Activated CD8-positive, alpha-beta T cell treated with anti-CD3 and anti-CD28 coated beads for 36 hours (primary cell): ENCODE measurements around the gene MAST3. TPM values are rescaled to one million over a fixed set of nuclear protein-coding genes. Genes with fewer than 3 reads are reported as not detected.
A peak's percentile ranks its signal among the peaks of the same experiment; 100 is the strongest.

ENCODE experiments used
- ATAC-seq: fragments of 200-7000 bp; cut with Tn5 transposase; one replicate; pipeline ENCODE4 v1.10.0; 2021; ENCODE audit warnings: mild to moderate bottlenecking, moderate library complexity
- CTCF ChIA-PET: fragments of 350-600 bp; sonication (Branson Sonifier 250); formaldehyde crosslinking; loops from one replicate; lab custom pipeline; 2021; ENCODE audit warnings: antibody characterized with exemption; lab: Charles Lee
- POLR2A ChIA-PET: fragments of 350-600 bp; sonication (Branson Sonifier 250); formaldehyde crosslinking; loops from one replicate; lab custom pipeline; 2021; ENCODE audit warnings: antibody characterized with exemption; lab: Charles Lee
- DNase-seq: peaks from one replicate; pipeline ENCODE4 v3.0.0-alpha.2; 2020
- H3K27ac Mint-ChIP-seq: one replicate; pipeline ENCODE4 v1.8.0; 2021; ENCODE audit warnings: mild to moderate bottlenecking, mixed read lengths
- H3K27me3 Mint-ChIP-seq: one replicate; pipeline ENCODE4 v1.8.0; 2021; ENCODE audit warnings: mixed read lengths
- H3K36me3 Mint-ChIP-seq: one replicate; pipeline ENCODE4 v1.8.0; 2021; ENCODE audit warnings: low read depth, mixed read lengths
- H3K4me1 Mint-ChIP-seq: one replicate; pipeline ENCODE4 v1.8.0; 2021; ENCODE audit warnings: low read depth, mixed read lengths
- H3K4me3 Mint-ChIP-seq: one replicate; pipeline ENCODE4 v1.8.0; 2021; ENCODE audit warnings: mild to moderate bottlenecking, moderate library complexity, mixed read lengths
- H3K9me3 Mint-ChIP-seq: one replicate; pipeline ENCODE4 v1.8.0; 2021; ENCODE audit warnings: mixed read lengths
- CTCF ChIP-seq: fragments of 200-600 bp; IDR thresholded peaks from one replicate; pipeline ENCODE4 v1.8.0; 2022; ENCODE audit warnings: antibody characterized with exemption, mild to moderate bottlenecking
- intact Hi-C: fragments of 100-400 bp; cut with micrococcal nuclease; formaldehyde crosslinking; loops from one replicate; pipeline ENCODE4 v1.10.0; 2022
- total RNA-seq, 2 experiments: library from RNA; stranded (reverse); gene quantifications; one replicate each; pipeline ENCODE4 v1.2.3, GENCODE V29; 2021

MAST3 gene
- total RNA-seq, 2 experiments from 2014 or later = 23.1 to 23.3 TPM

DNA sequence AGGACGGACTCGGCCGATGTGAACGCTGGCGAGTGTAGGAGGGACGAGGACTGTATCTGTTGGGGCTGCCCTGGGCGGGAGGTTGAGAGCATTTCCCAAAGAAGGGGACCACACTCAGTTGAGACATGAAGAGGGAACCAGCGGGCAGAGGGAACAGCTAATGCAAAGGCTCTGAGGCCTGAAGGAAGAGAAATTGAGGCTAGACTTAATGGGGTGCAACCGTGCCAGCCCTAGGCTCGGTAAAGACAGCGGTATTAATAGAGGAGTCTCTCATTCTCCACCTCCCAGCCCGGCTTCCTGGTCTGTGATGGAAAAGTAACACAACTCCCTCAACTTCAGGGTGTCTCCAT is 96.6 kb downstream of the MAST3 start:
- no peak for TF ChIP-seq CTCF
- Mint-ChIP-seq H3K36me3 (peaks cover 10% of the 10 kb centered on the region), H3K9me3 (no peaks in the 10 kb centered on the region), H3K4me3 (peak overlapping the region; percentile 79), H3K27ac (peak overlapping the region; percentile 88), H3K4me1 (peaks cover 20% of the 10 kb centered on the region), H3K27me3 (no peaks in the 10 kb centered on the region)
- ATAC-seq = no peak
- POLR2A ChIA-PET = interaction anchor here (1.1 to 4.7 kb wide), 6 partner anchors 10 to 225 kb away, joined by 3 to 25 read pairs (median 4); partner anchors contain the start of genes JUND, RAB3A and SSBP4
- CTCF ChIA-PET = interaction anchor here (1.3 to 5.3 kb wide), 4 partner anchors 10 to 81 kb away, joined by 3 to 52 read pairs (median 4); partner anchors contain the start of gene RAB3A
- no peak for DNase-seq
- intact Hi-C loops = no loop called here

DNA sequence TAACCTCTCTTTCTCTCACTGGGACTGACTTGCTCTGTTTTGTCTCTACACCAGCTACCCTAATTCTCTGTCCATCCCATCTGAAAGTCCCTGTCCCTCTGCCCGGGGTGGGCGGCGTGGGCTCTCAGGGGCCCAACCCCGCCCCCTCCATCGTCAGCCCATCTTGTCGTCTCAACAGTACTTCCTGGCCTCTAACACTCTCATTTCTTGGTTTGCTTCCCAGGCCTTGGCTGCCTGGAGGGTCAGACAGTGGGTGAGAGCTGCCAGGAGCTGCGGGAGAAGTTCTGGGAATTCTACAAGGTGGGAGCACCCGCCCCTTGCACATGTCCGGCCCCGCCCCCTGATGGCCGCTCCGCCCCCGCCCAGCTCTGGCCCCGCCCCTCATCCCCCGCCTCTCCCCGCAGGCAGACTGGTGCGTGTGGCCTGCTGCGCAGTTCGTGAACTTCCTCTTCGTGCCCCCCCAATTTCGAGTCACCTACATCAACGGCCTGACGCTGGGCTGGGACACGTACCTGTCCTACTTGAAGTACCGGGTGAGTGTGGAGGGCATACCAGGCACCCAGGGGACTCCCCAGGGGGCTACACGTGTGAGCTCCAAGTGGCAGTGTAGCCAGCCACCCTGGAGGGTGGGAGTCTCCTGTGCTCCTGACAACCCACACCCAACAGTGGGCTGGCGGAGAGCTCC is 97.1 kb downstream of the MAST3 start:
- no peak for TF ChIP-seq CTCF
- Mint-ChIP-seq H3K4me3 (peak overlapping the region; percentile 79), H3K27me3 (no peaks in the 10 kb centered on the region), H3K36me3 (peaks cover 10% of the 10 kb centered on the region), H3K4me1 (peaks cover 20% of the 10 kb centered on the region), H3K9me3 (no peaks in the 10 kb centered on the region), H3K27ac (peak overlapping the region; percentile 75)
- intact Hi-C loops = no loop called here
- DNase-seq (peak; percentile 59), ATAC-seq (no peak)
- CTCF ChIA-PET = interaction anchor here (1.3 to 5.3 kb wide), 4 partner anchors 9 to 81 kb away, joined by 3 to 52 read pairs (median 4); partner anchors contain the start of gene RAB3A
- POLR2A ChIA-PET = interaction anchor here (1.4 to 4.7 kb wide), 3 partner anchors 10 to 224 kb away, joined by 3 to 25 read pairs (median 4); partner anchors contain the start of genes JUND, RAB3A and SSBP4

GRCh38 chr19:18196511-18196845 is 98.9 kb downstream of the MAST3 start:
- intact Hi-C loops = no loop called here
- ChIA-PET POLR2A (interaction anchor here (0.6 kb wide), 1 partner anchor 103 kb away, joined by 3 read pairs; no protein-coding TSS in a partner anchor), CTCF (interaction anchor here (1.3 kb wide), 1 partner anchor 56 kb away, joined by 3 read pairs; no protein-coding TSS in a partner anchor)
- Mint-ChIP-seq H3K4me3 (no peak overlapping the region), H3K36me3 (peaks cover 13% of the 10 kb centered on the region), H3K4me1 (peaks cover 20% of the 10 kb centered on the region), H3K27me3 (no peaks in the 10 kb centered on the region), H3K27ac (no peak overlapping the region), H3K9me3 (no peaks in the 10 kb centered on the region)
- no peak for ATAC-seq
- DNase-seq = no peak
- TF ChIP-seq CTCF = no peak

- no peak overlapping the region for H3K27ac Mint-ChIP-seq
- no peaks in the 10 kb centered on the region for H3K9me3 Mint-ChIP-seq
- DNase-seq (no peak), ATAC-seq (no peak)
- peaks cover 18% of the 10 kb centered on the region for H3K4me1 Mint-ChIP-seq
- H3K4me3 Mint-ChIP-seq = no peak overlapping the region
- intact Hi-C loops = no loop called here
- H3K36me3 Mint-ChIP-seq = peaks cover 19% of the 10 kb centered on the region
- TF ChIP-seq CTCF = no peak
- no peaks in the 10 kb centered on the region for H3K27me3 Mint-ChIP-seq
- ChIA-PET POLR2A (no interaction called here), CTCF (interaction anchor here (1.0 to 1.3 kb wide), 2 partner anchors 11 to 56 kb away, joined by 3 read pairs; no protein-coding TSS in a partner anchor)
Observed at GRCh38 chr19:18197306-18197705, 99.7 kb downstream of the MAST3 start.

- Mint-ChIP-seq H3K4me1 (peaks cover 22% of the 10 kb centered on the region), H3K36me3 (peaks cover 22% of the 10 kb centered on the region), H3K27ac (no peak overlapping the region), H3K4me3 (no peak overlapping the region), H3K27me3 (no peaks in the 10 kb centered on the region), H3K9me3 (no peaks in the 10 kb centered on the region)
- CTCF ChIA-PET = interaction anchor here (1.0 kb wide), 2 partner anchors 10 to 190 kb away, joined by 3 read pairs; no protein-coding TSS in a partner anchor
- intact Hi-C loops = no loop called here
- POLR2A ChIA-PET = no interaction called here
- DNase-seq (no peak), ATAC-seq (no peak)
- TF ChIP-seq CTCF = no peak
Observed at GRCh38 chr19:18197941-18198340, 100.4 kb downstream of the MAST3 start.
